HG03378 (cell line): ENCODE results near the gene CCR9.

Experiments
- ATAC-seq: cut with Tn5 transposase; IDR thresholded peaks from one replicate; pipeline ENCODE4 v1.9.1; 2021; ENCODE audit warnings: mild to moderate bottlenecking, moderate library complexity; ENCODE audit not compliant: unreplicated experiment

Gene CCR9

DNA sequence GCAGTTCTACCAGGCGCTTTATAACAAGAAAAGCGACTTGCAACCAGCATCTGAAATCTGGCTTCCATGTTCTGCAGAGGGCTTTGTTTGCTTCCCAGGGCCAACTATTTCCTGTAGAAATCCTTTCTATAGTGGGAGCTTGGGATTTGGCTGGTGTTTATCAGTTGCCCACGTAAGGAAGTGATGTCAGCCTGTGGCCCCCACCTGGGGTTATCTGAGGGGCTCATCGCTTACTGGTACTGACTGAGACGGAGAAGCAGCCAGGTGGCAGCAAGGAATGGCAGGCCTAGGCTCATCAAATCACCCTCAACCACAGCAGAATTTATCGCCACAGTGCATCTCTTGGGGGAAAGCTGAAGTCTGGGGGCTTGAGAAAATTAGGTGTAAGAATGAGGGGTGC is 14.6 kb upstream of the CCR9 start:
- no peak for ATAC-seq

DNA sequence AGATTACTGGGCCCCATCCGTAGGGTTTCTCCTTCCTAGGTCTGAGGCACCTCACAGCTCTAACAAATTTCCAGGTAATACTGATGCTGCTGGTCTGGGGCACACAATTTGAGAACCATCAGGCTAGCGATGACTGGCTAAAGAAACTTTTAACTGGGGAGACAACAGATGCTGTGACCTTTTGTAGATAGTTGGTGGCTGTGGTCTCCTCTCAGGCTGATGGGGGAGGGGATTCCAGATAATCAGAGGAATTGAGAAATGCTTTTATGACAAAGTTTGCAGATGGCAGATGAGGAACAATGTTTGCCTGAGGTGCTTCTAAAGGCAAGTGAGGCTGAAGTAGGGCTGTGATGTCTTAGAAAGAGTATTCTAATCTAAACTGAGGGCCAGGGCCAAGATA is 13.8 kb upstream of the CCR9 start:
- ATAC-seq: no peak

DNA sequence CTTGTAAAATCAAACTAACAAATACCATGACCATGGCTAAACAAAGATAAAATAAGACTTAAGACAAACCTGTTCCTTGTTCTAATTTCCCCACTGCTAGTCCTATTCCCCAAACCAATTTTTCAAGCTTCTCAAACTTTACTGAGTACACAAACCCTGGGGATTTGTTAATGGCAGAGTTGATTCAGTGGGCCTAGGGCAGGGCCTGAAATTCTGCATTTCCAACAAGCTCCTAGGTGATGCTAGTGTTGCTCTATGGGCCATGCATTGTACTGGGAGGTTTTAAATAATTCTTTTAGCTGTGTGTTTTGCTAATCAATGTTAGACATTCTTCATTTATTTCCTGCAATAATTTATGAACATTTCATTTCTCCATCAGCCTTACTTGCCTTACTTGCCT is 13.3 kb upstream of the CCR9 start:
- ATAC-seq: no peak

DNA sequence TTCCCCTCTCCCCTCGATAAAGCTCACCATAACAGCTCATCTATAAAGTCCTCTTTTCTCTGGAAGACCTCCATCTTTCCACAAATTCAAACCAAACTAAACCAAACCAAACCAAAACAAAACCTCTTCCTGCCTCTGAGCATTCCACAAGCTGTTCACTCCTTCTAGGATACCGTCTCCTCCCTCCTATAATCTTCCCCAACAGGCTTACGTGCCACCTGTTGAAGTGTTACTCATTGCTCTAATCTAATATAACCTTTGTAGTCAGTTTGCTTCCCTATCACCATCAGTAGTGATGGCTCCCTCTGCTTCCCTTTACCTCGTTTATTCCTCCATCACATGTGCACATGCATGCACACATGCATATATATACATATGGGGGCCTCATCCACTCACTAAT is 12.7 kb upstream of the CCR9 start:
- ATAC-seq: no peak

DNA sequence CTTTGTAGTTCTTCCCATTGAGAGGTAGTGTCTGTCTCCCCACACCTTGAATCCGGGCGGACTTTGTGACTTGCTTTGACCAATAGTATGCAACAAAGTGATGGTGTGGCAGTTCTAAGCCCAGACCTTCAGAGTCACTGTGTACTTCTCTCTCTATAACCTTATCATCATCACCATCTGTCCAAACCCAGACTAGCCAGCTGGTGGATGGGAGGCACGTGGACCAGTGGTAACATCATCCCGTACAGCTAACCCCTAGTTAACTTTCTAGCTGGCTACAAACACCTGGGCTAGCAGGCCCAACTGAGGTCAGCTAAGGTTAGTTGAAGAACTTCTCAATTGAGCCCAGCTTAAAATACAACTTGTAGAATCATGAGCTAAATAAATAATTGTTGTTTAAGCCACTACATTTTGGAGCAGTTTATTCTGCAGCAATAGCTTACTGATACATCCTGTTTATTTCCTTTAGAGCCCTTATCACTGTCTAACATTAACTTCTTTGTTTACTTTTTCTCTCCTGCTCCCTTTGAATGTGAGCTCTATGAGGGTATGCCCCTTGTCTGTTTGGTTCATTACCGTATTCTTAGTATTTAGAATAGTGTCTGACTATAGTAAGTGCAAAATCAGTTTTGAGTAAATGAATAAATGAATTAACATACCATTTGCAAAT is 11.5 kb upstream of the CCR9 start:
- ATAC-seq: no peak

DNA sequence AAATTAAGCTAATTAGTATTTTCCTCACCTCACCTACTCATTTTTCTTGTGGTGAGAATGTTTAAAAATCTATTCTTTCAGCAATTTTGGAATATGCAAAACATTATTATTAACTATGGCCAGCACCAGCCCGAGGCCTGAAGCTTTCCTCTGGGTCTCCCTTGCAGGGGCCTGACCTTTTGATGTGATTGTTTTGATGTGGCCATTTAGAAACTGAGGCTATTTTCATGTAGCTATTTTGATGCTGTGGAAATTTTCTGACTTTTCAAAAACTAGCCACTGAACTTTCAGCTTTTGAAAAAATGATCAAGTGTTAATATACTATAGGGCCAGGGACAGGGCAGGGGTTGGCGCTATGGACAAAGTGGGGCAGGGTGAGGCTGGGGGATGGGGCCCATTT is 8.2 kb upstream of the CCR9 start:
- ATAC-seq: no peak

DNA sequence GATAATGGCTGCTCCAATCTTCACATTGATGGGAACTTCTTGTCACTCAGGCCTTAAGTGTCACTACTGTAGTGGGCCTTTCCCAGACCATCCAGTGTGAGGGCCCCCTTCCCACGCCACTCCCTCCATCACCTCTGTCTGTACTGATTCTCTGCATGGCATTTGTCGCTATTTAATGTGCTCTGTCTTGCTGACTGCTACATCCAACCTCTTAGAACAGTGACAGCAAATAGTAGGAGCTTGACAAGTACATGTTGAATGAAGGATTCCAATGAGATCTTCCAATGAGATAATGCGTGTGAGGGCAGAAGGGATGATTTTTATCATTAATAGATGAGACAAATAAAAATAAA is 5.6 kb upstream of the CCR9 start:
- ATAC-seq: no peak

DNA sequence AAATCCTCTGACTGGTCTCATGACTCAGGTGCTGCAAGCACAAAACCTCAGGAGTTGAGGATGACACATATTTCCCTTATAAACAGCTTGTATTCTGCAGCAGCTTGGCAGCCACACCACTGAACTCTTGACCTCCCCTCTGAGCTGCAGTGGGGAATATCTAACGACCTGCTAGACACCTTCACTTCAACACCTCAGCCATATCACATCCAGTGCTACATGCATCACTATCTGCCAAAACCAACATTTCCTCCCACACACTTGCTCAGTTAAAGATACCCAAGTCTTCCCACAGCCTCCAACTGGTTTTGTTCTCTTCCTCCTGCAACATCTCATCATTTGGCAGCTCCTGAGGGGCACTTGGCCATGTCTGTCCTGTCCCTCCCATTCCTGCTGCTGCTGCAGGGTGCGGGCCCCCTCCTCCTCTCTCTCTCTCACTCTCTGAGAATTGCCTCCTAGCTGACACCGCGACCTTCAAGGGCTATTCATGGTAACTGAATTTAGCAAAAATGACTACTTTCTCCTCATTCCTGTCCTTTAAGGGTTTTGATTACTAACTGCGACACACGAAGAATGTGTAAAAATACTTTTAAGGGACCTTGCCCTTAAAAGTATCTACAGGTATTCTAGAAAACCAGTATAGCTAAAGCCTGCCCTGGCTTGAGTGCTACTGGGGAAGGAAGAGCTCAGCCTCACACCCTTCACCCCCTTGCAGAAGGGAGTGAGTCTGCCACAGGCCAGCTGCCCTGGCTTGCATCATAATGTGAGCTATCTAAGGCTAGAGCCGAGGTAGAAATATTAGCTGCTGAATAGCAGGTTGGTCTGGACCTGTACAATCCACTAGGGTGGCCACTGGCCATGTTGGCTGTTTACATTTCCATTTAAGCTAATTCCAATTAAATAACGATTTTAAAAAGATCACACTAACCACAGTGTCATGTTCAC is 5.0 kb upstream of the CCR9 start:
- no peak for ATAC-seq

DNA sequence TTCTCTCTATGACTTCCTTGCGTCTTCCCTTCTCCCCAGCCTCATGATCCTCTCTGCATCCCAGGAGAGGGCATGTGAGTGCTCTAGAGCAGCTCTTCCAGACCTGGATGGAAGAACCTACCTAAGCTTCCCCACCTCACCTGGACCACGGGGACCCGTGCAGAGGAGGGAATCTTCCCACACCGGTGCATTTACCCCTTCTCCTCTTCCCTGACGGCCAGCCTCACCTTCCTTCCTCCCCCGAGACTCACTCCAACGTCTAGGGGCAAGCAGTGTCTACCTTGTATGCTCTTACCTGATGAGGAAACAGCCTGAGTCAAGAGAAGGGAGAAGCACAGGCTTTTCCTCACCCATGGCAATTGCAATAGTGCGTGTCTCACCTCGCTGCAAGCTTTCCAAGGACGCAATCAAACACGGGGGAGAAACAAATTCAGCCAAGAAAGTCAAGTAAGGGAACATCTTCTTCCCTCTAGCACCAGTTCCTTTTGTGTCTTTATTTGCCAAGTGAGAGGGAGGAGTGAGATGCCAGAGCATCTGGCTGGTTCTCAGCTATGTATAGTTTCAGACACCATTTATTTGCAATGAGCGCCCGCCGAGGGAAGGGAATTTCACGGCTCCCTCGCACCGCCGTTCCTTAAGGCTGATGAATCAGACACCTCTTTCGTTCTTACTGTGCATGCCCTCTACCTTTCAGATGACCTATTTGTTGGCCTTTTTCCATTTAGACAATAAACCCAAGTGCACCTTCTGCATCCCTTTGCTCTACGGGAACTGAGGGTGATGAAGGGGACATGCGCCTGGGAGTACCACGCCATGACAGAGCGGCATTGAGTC is 1.8 kb upstream of the CCR9 start:
- ATAC-seq: no peak

DNA sequence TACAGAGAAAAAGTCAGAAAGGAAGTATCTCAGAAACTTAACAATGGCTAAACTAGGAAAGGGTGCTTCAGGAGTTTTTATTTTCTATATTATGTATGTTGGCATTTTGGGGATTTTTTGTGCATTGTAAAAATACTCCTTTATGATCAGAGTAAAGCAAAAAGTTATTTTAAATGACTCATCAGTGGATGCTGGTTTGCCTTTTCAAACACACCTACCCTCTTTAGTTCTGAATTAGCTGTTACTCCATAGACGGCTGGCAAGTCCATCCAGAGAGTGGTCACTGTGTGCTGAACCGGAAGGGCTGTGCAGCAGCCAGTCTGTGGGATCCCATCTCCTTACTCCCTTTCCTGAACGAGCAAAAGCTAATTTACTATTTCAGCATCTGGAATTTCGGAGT is 942 bp downstream of the CCR9 start:
- ATAC-seq: no peak

DNA sequence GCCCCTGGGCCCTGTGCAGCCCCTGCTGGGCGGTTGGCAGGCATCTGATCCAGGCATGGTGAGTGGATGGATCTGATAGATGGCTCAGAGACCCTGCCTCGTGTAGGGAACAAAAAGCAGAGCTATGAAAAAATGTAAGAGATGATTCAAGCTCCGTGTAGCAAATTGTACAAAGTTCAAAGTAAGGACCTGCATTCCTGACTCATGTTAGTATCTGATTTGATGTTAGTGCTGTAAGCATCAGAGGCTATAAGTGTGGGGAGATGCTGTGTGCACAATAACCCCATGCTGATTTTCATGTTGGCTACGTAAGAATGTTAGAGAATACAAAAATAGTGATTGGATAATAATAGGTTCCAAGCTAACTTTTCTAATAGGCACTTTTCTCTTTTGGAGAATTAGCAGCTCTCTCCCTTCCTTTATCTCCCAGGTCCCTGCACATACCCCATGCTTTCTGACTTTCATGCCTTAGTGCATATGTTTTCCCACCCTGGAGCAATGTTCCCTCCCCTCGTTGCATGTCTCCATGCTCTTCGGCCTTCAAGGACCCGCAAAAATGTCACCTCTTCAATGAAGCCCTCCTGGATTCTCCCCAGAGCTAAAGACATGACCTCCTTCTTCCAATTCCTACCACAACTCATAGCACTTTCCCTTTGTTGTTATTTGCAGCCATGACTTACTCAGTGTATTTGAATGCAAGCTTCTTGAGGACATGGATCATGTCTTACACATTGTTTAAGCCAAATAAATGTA is 1.6 kb downstream of the CCR9 start:
- ATAC-seq: no peak

DNA sequence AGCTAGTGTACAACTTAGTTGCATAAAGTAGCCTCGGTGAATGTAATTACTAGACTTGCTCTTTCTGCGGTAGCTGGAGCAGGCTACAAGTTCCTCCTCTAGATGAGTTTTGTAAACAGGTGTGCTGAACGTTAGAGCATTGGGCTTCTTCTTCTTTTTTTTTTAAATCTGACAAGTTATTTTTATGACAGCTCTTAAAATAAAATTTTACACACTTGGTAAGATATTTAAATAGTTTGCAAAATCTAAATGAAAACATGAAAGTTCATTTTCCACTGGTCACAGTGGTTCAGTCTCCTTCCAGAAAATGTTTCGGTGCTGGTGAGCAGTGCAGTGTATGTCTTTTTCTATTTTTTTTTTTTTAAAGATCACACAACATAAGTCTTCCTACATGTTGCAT is 3.0 kb downstream of the CCR9 start:
- no peak for ATAC-seq

DNA sequence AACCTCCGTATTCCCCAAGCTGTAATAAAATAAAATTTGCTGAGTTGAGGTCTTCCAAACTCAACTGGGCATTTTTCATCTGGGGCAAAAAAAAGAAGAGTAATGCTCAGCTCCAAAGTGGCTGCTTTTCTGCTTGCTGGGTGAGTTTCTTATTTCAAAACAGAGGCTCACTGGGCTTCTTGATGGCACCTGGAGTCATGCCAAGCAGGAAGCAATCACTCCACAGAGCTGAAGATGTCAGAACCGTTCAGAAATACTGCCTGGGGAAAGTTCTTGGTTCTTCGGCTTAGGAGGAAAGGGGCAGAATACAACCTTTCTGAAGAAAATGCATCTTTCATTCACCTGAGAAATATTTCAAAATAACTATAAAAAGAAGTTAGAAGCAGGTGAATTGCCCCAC is 4.1 kb downstream of the CCR9 start:
- no peak for ATAC-seq

DNA sequence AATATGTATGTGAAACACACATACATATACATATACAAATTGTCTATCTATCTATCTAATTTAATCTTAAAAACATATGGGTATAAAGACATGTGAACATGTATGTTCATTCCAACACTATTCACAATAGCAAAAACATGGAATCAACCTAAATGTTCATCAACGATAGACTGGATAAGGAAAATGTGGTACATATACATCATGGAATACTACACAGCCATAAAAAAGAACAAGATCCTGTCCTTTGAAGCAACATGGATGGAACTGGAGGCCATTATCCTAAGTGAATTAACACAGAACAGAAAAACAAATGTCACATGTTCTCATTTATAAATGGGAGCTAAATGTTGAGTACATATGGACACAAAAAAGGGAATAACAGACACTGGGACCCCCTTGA is 5.8 kb downstream of the CCR9 start:
- no peak for ATAC-seq

DNA sequence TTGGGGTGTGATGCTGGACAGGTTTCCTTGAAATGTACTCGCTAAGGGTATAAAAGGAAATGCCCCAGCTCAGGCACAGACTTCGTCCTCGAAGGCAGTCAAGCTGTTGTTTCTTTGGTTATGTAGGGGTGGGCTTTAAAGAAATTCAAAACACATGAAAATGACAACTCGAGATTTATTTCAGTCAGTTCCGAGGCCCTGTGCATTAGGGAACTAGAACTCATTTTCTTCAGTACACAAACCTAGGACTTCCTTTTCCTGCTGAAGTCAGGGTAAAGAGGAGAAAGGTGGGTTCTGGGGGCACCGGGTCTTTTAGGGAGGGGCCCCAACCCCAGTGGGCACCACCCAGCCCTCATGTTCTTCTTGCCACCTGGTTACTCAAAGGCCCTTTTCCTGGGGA is 7.7 kb downstream of the CCR9 start:
- ATAC-seq: no peak

DNA sequence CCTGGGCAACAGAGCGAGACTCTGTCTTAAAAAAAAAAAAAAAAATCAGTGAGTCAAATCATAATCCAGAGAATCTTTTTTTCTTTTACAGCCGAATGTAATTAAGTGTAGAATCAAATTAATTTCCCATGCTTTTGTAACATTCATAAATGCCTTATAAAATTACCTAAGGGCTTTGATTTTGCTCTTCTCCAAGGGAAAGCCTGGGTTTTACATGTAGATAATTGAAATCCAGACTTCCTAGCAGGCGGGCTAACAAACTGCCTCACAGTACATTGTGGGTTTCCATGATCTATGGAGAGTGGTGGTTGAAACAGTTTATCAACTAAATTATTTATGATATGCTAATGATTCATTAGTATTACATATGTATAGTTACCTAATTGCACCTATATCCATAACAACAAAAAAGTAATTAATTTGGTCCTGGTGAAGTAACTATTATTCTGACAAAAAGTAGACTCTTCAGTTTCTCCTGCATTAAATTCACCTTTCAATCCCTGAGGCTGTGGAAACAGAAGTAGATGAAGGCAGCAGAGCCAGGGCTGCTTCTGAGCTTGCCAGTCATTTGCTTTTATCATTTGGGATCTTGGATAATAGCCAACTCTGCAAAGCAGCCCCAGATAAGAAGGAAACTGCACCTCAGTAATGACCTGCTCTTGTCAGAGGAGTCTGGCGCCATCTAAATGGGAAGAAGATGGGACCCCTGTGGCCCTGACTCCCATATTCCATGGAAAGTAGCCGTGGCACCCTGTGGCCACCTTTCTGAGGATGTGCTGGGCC is 9.5 kb downstream of the CCR9 start:
- no peak for ATAC-seq

DNA sequence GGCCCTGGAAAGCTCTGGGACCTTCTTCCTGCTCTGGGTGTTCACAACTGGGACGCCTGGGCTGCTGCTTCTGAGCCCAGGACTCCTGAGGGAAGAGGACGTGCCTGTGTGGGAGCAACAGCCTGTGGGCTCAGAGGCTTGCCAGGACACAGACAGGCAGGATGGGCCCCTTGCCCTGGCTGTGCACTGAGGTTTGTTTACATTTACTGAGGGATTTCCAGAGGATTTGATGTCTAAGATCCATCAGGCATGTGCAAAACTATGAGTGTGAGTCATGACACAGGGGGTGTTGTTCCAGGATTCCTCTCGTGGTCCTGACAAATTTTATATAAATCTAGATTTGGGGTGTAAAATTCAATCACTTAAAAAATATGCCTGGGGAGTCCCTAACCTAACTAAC is 10.6 kb downstream of the CCR9 start:
- ATAC-seq: no peak

DNA sequence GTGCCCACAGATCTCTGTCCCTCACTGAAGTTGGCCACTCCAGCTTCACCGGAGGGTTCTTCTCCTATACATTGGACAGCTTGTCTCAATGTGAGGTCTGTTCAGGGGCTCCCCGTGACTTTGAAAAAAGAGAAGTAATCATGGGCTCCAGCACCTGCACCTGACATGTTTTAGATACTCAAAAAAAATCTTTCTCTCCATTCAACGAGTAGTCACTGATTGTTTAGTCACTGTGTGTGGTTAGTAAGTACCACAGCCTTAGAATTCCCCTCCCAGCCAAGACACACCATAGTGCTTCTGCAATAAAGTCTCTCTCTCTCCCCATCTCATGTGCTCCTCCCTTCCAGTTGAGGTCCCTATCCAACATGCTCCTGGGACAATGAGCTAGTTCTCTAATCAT is 18.6 kb downstream of the CCR9 start:
- ATAC-seq: no peak

DNA sequence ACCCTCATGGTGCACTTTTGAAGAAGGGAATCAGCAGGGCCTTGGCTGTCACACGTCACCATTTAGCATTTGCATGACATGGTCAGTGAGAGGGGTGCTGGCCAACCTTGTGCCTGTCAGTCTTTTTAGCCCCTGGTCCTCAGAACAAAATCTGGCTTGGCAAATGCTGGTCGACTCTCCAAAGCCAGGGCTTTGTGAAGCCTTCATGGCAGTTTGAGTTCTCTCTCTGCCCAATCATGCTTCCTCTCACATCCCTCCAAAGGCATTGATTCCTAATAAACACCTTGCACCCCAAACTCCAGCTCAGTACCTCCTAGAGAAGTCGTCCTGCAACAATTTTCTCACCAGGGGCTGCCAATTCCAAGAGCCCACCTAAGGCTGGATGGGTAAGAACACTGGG is 19.4 kb downstream of the CCR9 start:
- no peak for ATAC-seq

DNA sequence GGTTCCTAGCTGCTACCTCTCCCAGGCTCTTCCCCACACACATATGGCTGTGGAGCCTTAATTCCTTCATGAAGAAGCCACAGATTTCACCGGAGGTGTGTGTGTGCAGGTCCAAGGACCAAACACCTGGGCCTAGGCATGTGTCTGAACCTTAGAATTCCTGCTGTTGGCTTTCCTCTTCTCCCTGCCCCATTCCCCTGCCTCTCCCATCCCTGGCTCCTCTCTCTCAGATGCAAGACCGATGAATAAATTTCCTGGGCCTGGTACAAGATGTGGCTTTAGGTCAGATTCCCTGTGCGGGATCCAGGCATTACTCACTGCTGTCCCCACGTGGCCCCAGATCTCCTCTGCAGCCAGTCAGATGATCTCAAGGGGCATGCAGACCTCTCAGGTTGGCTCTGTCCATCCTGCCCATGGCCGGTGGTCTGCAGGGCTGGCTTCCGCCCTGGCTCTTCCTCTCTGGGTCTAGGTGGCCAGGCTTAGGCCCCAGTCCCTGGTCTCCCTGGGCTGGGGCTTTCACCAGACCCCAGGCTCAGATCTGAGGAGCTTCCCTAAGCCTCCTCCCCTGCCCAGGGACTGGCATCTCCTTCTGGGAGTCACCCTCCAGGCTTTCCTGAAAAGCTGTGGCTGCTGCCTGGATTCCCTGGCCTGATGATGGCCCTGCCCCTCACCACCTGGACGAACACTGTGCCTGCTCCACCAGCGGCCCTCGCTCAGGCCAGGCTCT is 20.5 kb downstream of the CCR9 start:
- no peak for ATAC-seq
